Heart right ventricle (tissue), 16 donors: Measurements from ENCODE around the gene JUND. TPM values are rescaled to one million over a fixed set of nuclear protein-coding genes. Genes with fewer than 3 reads are reported as not detected.

ENCODE experiments used
- ATAC-seq, 8 donors: fragments of 200-7000 bp; cut with Tn5 transposase; one replicate each; pipeline ENCODE4 v1.9.1; 2020; ENCODE audit warnings: mild to moderate bottlenecking in 8 of 8, moderate library complexity in 8 of 8, moderate number of reproducible peaks in 1 of 8
- DNase-seq, 2 donors: peaks; one replicate each; pipeline ENCODE4 v3.0.0-alpha.2; 2020
- H3K27ac ChIP-seq, 10 donors: fragments of 200-600 bp; sonication (generic) in 2 of 10; one replicate each; pipeline versions ENCODE4 v1.5.0 to v1.8.0; 2020 to 2022; ENCODE audit warnings: mild to moderate bottlenecking in 3 of 10
- H3K27me3 ChIP-seq, 7 donors: fragments of 200-600 bp; one replicate each; pipeline ENCODE4 v1.8.0; 2021 to 2022; ENCODE audit warnings: mild to moderate bottlenecking in 2 of 7
- H3K36me3 ChIP-seq, 9 donors: fragments of 200-600 bp; sonication (generic) in 1 of 9; one replicate each; pipeline versions ENCODE4 v1.5.0 to v1.8.0; 2020 to 2022; ENCODE audit warnings: mild to moderate bottlenecking in 2 of 9
- H3K4me1 ChIP-seq, 9 donors: fragments of 200-600 bp; sonication (generic) in 1 of 9; one replicate each; pipeline versions ENCODE4 v1.5.0 to v1.8.0; 2020 to 2022; ENCODE audit warnings: mild to moderate bottlenecking in 4 of 9
- H3K4me3 ChIP-seq, 10 donors: fragments of 200-600 bp; sonication (generic) in 2 of 10; one replicate each; pipeline versions ENCODE4 v1.5.0 to v1.8.0; 2020 to 2022; ENCODE audit warnings: mild to moderate bottlenecking in 7 of 10, moderate library complexity in 2 of 10
- H3K9me3 ChIP-seq, 11 donors: fragments of 200-600 bp in 10 of 11; sonication (generic) in 2 of 11; one replicate each; pipeline versions ENCODE4 v1.5.0 to v1.8.0; 2013 to 2022; ENCODE audit warnings: mild to moderate bottlenecking in 2 of 11, control low read depth in 1 of 11, moderate library complexity in 1 of 11
- CTCF ChIP-seq, 9 donors: fragments of 200-600 bp; sonication (generic) in 2 of 9; IDR thresholded peaks; one replicate each; pipeline versions ENCODE4 v1.5.0 to v1.8.0; 2021 to 2022; ENCODE audit warnings: antibody characterized with exemption in 9 of 9, mild to moderate bottlenecking in 5 of 9, moderate library complexity in 1 of 9
- WGBS, 2 donors: extraction: QIAGEN DNeasy Blood & Tissue Kit; methylation state at CpG; one replicate each; pipeline ENCODE4 v1.1.7; 2013; ENCODE audit warnings: inconsistent platforms in 1 of 2; 5-methylcytosine and 5-hydroxymethylcytosine counted together
- intact Hi-C, 10 donors: fragments of 100-400 bp; cut with DNase I; formaldehyde crosslinking; loops; one replicate each; pipeline versions ENCODE4 v1.11.1 to v1.14.2; 2022
- polyA plus RNA-seq, 2 donors: library from polyadenylated mRNA; stranded (reverse); fragments of 200-250 nt; gene quantifications; one replicate each; pipeline ENCODE4 v1.2.3, GENCODE V29; 2013
- total RNA-seq, 10 donors: library from RNA; stranded (reverse); fragmentation: NEBNext Ultra II Directional in 3 of 10; extraction: Animal tissue kit (Norgen Biotek cat#: 25700) in 3 of 10; gene quantifications; one replicate each; pipeline versions ENCODE4 v1.2.1 to v1.2.4, GENCODE V29; 2021 to 2023
- donor health status: Arrhythmogenic right ventricular cardiomyopathy.
- donor health status: ischemic (EF 13 %, LVEDD 7.1; RV severe dilation, severe dysfunction).
- donor health status: healthy with polysubstance abuse.
- donor health status: DM: no; HTN: yes; CAD: no.
- donor health status: DM: no; HTN: no; CAD: no.
- donor health status: ischemic (EF 25% LVEDD 6.9; RV normal size, moderate dysfunction).
- donor health status: ischemic (EF 25% LVEDD 5.7; RV mildly dilated, moderate dysfunction).
- donor health status: healthy.
- donor health status: DM: yes; HTN: yes; CAD: no.
- donor health status: Ischemic cardiomyopathy.
- donor health status: ischemic (EF 35%, LVEDD 5.7; RV mildly dilated, moderate dysfunction).
- donor health status: nonischemic (EF 11% LVEDD 7.7; RV severe dilation, severe dysfunction).
- donor health status: DM: yes; HTN: yes; CAD: no.
- donor health status: PGD.
- donor health status: ischemic (EF 29% LVEDD 5.4; RV normal size, mild dysfunction).
- donor health status: nonischemic (EF 23%, LVEDD 6.1; RV moderate dilation, normal function).

The JUND gene
- total and polyA plus RNA-seq, 12 donors: 93.7 to 278 (median 133) TPM

- Histone ChIP-seq H3K36me3 (peaks cover 0 to 66% (median 15%) of the 10 kb centered on the region in 9 donors), H3K27me3 (no peaks in the 10 kb centered on the region), H3K4me3 (no peak overlapping the region), H3K4me1 (no peaks in the 10 kb centered on the region), H3K9me3 (no peaks in the 10 kb centered on the region), H3K27ac (no peak overlapping the region)
- WGBS, 2 donors: 93 to 95% methylated on average over 42 of the region's 42 CpGs
- intact Hi-C loops: loop anchor here in 1 of 10 donors (10.0 kb wide), 1 partner anchor 128 kb away; the partner anchor contains the start of gene LRRC25
- no peak for TF ChIP-seq CTCF (IDR thresholded peaks at IDR 0.05)
- DNase-seq (no peak), ATAC-seq (no peak)
Measured at GRCh38 chr19:18266771-18267686, 14.4 kb downstream of the JUND start.

GRCh38 chr19:18265582-18265981 lies 15.8 kb downstream of the JUND start:
- Histone ChIP-seq H3K27me3 (no peaks in the 10 kb centered on the region), H3K27ac (no peak overlapping the region), H3K9me3 (no peaks in the 10 kb centered on the region), H3K4me3 (no peak overlapping the region), H3K36me3 (peaks cover 0 to 66% (median 15%) of the 10 kb centered on the region in 9 donors), H3K4me1 (no peaks in the 10 kb centered on the region)
- no peak for TF ChIP-seq CTCF (IDR thresholded peaks at IDR 0.05)
- no peak for ATAC-seq
- DNase-seq: no peak
- 95 to 96% methylated on average over 7 of the region's 7 CpGs for WGBS, 2 donors
- intact Hi-C loops: loop anchor here in 1 of 10 donors (10.0 kb wide), 1 partner anchor 129 kb away; the partner anchor contains the start of gene LRRC25

GRCh38 chr19:18264971-18265540 lies 16.4 kb downstream of the JUND start:
- intact Hi-C loops: loop anchor here in 1 of 10 donors (10.0 kb wide), 1 partner anchor 130 kb away; the partner anchor contains the start of gene LRRC25
- WGBS, 2 donors: 95 to 96% methylated on average over 23 of the region's 23 CpGs
- Histone ChIP-seq H3K4me1 (no peaks in the 10 kb centered on the region), H3K4me3 (no peak overlapping the region), H3K9me3 (no peaks in the 10 kb centered on the region), H3K27ac (no peak overlapping the region), H3K27me3 (no peaks in the 10 kb centered on the region), H3K36me3 (peaks cover 0 to 66% (median 15%) of the 10 kb centered on the region in 9 donors)
- DNase-seq: no peak
- TF ChIP-seq CTCF (IDR thresholded peaks at IDR 0.05): no peak
- ATAC-seq: peak in 1 of 8 donors; percentile 14

GRCh38 chr19:18264137-18264854 lies 17.1 kb downstream of the JUND start:
- intact Hi-C loops: loop anchor here in 1 of 10 donors (10.0 kb wide), 1 partner anchor 131 kb away; the partner anchor contains the start of gene LRRC25
- peak in 5 of 8 donors; percentile 3 to 37 (median 12) for ATAC-seq

More at GRCh38 chr19:18264137-18264854, 17.1 kb downstream of the JUND start:
- Histone ChIP-seq H3K36me3 (peaks cover 0 to 64% (median 15%) of the 10 kb centered on the region in 9 donors), H3K4me3 (no peak overlapping the region), H3K9me3 (no peaks in the 10 kb centered on the region), H3K27ac (no peak overlapping the region), H3K27me3 (no peaks in the 10 kb centered on the region), H3K4me1 (no peaks in the 10 kb centered on the region)
- DNase-seq: no peak
- no peak for TF ChIP-seq CTCF (IDR thresholded peaks at IDR 0.05)
- WGBS, 2 donors: 88 to 89% methylated on average over 23 of the region's 23 CpGs
